Activated gamma-delta T cell treated with anti-CD3 and anti-CD28 coated beads, Interleukin-2, amount 50 U/mL, for 16 hours (primary cell): Measurements from ENCODE around the gene MELTF.

Experiments used
- DNase-seq: peaks from one replicate; pipeline ENCODE4 v3.0.0-alpha.2; 2020; ENCODE audit warnings: low read depth

MELTF gene

DNA sequence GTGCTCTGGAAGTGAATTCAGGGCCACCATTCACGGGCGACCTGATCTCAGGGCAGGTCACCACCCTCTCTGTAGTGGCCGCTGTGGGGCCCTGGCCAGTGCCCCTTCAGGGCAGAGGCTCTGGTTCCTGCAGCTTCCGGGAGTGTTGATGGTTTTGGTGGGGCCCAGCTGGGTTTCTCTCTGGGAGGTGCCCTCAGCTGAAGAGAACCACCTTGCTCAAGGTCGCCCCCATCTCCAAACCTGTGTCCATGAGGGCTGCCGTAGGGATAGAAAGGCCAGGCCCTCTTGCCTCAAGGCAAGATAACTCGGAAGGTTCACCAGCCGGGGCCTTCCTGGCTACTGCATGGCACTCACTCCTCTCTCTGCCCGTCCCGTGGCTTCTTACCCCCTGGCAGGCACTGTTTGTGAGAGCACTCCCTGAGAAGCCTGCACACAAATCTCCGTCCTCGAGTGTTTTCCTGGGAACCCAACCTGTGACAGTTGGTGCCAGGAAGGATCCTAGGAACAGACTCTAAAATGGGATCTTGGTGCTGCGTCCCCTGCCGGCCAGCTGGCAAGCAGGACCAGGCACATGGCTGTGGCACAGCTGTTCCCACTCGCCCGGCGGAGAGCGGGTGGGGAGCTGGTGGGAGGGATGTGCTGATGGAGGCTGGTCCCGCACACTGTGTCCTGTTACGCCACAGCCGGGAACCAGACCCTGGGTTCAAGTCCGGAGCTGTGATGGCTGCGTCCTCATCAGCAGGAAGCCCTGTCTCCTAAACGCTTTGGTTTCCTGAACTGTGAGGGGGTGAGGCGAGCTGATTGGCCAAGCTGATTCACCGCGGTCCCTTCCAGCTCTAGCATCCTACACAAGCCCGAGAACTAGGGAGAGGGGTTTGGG lies 37.8 kb downstream of the MELTF start:
- DNase-seq = no peak

DNA sequence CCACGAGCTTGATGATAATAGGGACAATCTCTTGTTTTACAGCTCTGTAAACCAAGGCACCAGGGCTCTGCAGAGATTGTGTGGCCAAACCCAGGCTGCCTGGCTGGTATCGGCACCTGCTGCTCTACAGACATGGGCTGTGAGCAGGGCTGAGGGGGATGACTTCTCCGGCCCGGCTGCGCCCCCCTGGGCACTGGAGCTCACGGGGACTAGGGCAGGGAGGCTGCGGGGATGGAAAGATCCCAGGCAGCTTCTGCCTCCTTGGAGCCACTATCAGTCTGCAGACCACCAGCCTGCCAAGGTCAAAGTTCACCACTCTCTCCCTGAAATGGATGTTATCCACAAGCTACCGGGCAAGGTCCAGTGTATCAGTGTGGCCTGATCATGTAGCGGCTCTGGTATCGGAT lies 39.0 kb downstream of the MELTF start:
- DNase-seq = no peak

- DNase-seq = no peak
Observed at GRCh38 chr3:196989721-196990262, 39.8 kb downstream of the MELTF start.

DNA sequence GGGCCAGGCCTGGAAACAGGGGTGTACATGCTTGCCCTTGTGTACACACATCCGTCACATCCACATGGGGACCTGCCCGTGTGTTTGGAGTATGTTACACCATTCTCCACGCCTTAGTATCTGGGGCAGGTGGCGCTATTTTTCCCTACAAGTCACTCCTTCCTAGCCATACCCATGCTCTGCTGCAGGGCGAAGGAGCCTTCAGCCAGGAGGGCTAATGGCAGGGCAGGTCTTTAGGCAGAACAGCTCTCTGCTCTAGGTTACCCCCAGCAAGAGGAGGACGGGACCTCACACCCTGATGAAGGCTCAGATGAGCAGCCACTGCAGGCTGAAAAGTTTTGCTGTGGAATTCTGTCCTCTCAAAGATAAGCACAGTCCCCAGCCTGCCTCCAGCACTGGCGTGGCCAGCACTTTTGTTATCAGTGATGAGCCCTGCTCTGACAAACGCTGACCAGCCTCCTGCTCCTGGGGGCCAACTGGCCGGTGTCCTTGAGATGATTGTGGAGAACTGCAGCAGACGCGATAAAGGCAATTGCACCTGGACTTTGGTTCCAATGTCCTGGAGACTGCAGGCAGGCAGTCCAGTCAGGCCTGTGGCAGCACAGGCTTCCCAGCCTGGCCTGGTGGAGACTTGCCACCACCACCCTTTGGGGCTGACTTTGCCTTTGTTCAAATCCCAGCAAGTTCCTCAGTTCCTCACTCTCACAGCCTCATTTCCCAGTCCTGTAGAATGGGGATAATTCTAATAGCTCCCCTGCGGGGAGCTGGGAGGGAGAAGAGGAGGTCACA lies 41.2 kb downstream of the MELTF start:
- no peak for DNase-seq

- DNase-seq = no peak
Observed at GRCh38 chr3:196987022-196987421, 42.6 kb downstream of the MELTF start.

GRCh38 chr3:196985954-196986885 lies 43.4 kb downstream of the MELTF start:
- no peak for DNase-seq

DNA sequence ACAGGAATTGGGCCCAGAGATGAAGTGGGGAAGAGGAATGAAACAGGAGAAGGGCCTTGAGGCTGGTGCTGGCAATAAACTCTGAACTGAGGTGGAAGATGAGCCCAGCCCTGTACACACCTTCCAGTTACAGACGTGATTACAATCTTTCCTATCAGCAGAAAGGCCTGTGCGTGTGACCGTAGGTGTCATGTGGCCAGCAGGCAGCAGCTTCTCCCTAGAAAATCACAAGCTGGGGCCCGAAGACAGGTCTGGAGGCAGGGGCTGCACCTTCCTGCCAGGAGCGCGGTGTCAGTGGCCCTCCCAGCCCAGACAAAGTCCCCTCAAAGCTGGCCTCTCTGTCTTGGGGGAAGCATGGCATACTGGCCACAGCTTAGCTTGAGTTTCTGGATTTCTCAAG lies 44.3 kb downstream of the MELTF start:
- no peak for DNase-seq

DNA sequence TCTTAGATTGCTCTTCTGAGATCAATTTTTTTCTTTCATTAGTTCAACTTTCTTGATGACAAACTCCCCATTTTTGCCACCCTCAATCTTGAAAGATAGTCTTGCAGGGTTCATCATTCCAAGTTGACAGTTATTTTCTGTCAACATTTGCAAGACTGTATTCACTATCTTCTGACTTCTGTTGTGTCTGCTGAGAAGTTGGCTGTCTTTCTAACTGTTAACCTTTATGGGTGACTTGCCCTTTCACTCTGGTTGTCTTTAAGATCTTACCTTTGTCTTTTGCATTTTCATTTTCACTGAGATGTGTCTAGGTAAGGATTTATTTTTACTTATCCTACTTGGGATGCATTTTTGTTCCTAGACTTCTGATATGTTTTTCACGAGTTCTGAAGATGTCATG lies 46.4 kb downstream of the MELTF start:
- no peak for DNase-seq

- no peak for DNase-seq
Observed at GRCh38 chr3:196981657-196982056, 48.0 kb downstream of the MELTF start.

GRCh38 chr3:196979545-196979944 lies 50.1 kb downstream of the MELTF start:
- no peak for DNase-seq

- DNase-seq = no peak
Observed at GRCh38 chr3:196976941-196977340, 52.7 kb downstream of the MELTF start.

- no peak for DNase-seq
Observed at GRCh38 chr3:196975349-196975748, 54.3 kb downstream of the MELTF start.

GRCh38 chr3:196974661-196975060 lies 55.0 kb downstream of the MELTF start:
- DNase-seq = no peak

GRCh38 chr3:196971094-196971698 lies 58.4 kb downstream of the MELTF start:
- no peak for DNase-seq

DNA sequence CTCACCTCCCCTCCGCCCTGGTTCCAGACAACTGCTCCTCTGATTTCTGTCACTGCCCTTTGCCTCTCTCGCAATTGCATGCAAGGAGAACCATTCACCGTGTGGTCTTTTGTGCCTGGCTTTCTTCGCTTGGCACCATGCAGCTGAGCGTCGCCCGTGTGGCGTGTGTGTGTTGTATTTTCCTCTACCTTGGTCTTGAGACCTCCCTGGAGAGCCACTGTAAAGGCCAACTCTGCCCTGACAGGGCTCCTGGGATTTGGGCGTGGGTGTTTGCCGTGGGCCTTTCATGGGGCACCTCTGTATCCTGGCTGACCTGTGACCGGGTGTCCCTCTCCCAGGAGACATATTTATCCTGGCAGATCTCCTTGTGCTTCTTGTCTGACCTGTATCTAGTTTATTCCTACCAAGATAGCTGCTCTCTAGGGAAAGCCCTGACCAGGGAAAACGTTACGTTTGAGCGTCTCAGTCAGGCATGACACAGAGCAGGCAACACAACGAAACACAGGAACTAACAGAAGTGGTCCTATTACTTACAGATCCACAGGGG lies 59.0 kb downstream of the MELTF start:
- DNase-seq = no peak

DNA sequence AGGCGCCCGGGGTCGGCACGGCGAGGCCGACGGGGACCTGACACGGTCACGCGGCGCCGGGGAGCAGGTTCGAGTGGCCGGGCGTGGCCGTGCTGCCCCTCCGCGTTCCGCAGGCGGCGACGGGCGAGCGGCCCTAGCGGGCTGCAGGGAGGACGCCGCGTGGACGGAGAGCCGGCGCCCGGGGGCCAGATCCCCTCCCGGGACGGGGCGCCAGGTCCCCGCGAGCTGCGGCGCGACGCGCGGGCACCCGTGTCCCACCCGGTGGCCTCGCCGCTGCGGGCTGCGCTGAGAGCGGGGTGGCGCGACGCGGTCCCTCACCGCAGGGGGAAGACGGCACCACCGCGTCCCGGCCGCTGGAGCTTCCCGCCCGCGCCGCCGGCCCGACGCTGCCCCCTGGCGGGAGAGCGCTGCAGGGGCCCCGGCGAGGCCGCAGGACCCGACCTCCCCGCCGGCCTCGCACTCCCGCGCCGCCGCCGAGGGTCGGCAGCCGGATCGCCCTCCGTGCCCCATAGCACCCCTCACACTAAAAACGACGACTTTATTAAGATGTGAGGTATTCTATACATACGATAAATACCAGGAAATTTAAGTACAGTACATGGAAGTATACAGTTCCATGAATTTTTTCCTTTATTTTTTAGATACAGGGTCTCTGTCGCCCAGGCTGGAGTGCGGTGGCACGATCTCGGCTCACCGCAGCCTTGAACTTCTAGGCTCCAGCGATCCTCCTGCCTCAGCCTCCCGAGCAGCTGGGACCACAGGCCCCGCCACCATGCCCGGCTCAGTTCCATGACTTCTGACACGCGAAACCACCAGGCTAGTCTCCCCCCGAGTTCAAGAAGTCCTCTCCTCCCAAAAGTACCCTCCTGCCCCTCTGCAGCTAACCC lies 59.7 kb downstream of the MELTF start:
- peak; percentile 49 for DNase-seq

- DNase-seq = no peak
Observed at GRCh38 chr3:196969134-196969659, 60.4 kb downstream of the MELTF start.

DNA sequence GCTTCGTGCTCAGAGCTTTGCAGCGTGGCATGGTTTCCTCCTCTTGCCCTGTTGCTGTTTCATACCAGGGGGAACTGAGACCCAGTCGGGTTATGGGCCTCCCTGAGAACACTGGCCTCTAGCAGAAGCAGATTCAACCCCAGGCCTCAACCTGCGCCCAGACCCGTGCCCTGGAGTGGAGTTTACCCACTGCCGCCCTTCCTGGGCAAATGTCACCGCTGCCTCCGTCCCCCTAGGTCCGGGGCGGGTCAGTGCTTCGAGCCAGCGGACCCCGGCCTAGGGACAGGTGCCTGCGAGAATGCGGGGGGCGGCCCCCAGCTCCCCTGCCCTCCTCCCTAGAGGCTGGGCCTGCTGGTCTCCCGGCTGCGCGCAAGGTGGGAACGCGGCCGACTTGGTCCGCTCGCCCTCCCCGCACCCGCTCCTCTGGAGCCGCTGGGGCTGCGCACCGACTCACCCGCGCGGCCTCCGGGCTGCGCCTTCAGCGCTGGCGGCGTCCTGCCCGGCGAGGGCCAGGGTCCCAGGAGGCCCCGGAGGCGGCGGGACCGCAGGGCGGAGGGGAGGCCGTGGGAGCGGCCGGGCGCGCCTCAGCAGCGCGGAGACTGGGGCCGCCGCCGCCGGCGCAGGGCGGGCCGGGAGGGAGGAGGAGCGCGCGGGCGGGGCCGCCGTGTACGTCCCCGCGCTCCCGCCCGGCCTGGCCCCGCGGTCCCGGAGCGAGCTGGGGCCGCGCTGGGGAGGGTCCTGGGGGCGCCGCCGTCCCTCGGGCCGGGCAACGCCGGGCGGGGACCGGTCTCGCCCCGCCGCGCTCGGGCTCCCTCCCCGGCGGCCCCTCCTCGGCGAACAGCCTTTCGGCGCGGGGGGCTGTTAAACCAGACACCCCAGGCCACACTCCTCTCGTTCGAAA lies 61.1 kb downstream of the MELTF start, which contains the start of gene PIGZ:
Gene PIGZ (minus strand): TSS at position 601 of the 901 bp plus-strand sequence. CDS start 16,802 bp downstream, outside the sequence.
- no peak for DNase-seq
